GM19023 (cell line): ENCODE results near the gene PSAP.

Experiments used
- ATAC-seq: cut with Tn5 transposase; IDR thresholded peaks from one replicate; pipeline ENCODE4 v1.9.1; 2021; ENCODE audit warnings: mild to moderate bottlenecking, moderate library complexity; ENCODE audit not compliant: unreplicated experiment

Gene PSAP

GRCh38 chr10:71810048-71810750 is 40.9 kb downstream of the PSAP start:
- ATAC-seq = no peak

GRCh38 chr10:71809628-71810027 is 41.4 kb downstream of the PSAP start:
- ATAC-seq = no peak

- no peak for ATAC-seq
Measured at GRCh38 chr10:71807557-71808510, 43.2 kb downstream of the PSAP start.

DNA sequence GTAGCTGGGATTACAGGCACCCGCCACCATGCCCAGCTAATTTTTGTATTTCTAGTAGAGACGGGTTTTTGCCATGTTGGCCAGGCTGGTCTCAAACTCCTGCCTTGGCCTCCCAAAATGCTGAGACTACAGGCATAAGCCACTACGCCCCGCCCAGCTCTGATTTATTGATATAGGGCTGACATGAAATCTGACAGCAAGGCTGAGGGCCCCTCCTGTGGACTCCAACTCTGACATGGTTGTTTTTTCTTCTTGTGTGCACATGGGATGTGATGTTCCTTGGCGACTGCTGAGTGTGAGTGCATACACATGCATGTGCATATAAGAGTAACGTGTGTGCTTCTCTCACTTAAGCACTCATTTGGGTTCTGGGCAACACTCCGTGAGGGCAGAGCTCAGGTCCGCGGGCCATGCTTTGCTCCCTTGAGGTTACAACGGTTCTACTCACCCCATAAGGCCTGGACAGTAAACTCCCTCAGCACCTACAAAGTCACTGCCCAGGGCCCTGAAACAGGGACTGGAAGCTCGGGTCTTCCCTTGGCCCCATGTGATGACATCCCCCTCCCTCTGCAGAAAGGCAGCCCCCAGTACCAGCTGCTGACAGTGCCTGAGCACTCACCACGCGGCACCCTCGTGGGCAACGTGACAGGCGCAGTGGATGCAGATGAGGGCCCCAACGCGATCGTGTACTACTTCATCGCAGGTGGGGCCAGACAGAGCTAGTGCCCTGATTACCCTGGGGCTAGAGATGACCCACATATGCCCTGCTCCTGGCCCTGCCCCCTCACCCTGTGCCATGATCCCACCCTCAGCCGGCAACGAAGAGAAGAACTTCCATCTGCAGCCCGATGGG is 44.1 kb downstream of the PSAP start:
- ATAC-seq = no peak

GRCh38 chr10:71805776-71806703 is 45.0 kb downstream of the PSAP start:
- ATAC-seq = no peak

DNA sequence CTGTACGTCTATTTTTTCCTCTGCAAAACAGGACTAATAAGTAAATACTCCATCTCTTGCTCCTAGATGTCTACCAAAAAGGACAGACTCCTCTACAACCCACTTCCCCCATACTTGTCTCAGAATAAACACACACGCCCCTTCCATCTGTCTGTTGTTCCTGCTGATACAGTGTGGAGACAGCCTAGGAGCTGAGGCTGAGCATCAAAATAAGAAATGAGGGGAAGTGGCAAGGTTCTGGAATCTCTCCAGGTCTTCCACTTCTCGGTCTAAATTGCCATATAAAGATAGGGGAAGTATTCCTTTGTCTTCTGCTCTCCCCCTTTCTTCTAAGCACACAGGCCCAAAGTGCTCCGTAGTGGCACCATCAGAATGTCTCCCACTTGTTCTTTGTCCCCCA is 47.0 kb downstream of the PSAP start:
- no peak for ATAC-seq

GRCh38 chr10:71802715-71803488 is 48.1 kb downstream of the PSAP start:
- no peak for ATAC-seq

DNA sequence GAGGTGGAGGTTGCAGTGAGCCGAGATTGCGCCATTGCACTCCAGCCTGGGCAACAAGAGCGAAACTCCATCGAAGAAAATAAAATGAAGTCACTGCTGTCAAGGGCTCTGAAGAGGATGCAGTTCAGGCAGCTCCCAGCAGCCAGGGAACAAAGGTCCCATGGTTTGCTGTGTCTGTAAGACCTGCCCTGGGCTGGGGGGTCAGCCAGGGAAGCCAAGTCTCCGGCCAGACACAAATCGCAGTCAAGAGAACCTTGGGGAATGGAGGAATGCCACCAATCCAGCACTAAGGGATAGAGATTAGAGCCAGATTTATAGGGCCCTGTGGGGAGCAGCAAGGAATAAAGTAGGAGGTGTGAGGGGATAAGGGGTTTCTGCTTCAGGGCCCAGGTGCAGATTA is 48.8 kb downstream of the PSAP start:
- ATAC-seq = no peak

GRCh38 chr10:71801361-71801760 is 49.7 kb downstream of the PSAP start:
- peak; percentile 86 for ATAC-seq

DNA sequence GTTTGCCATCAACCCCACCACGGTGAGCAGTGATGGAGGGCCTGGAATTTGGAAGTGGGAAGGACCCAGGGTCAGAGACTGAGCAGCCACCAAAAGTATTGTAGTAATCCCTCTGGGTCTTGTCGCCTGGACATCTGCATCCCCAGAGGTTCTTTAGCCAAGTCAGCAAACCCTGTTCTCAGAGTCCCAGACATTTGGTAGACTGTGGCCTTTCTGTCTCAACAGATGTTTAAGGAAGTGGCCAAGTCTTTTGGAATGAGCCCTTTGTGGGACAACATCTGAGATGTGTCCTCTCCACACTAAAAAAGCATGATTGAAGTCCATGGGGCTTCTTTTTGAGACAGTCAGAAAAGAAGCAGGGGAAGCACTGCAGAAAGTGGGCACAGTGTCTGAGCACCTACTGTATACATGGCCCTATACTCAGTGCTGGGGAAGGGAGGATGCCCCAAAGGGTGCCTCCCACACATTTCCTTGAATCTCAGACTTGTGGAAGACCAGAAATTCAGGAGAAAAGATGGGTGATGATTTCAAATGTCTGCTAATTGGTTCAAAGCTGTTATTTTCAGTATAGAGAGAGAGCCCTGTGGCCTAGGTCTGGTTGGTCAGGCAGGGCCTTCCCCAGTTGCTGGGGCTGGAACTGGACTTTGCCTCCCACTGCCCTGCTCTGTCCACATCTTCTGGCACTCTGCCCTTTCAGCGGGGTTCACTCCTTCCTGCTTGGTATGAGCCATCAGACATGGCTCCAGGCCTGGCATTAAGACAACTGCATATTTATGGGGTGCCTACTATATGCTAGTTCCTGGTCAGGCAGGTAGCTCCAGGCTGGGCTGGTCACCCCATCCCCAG is 51.2 kb downstream of the PSAP start:
- no peak for ATAC-seq

DNA sequence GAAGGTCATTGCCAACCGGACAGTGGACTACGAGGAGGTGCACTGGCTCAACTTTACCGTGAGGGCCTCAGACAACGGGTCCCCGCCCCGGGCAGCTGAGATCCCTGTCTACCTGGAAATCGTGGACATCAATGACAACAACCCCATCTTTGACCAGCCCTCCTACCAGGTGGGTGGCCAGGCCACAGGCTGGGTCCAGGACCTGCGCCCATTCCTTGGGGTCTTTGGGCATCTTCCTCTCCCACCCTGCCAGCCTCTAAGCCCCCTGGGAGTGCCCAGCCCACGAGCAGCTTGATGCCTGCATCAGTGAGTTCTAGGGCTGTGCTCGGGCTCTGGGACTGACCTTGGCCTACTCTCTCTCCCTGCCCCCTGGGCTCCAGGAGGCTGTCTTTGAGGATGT is 51.9 kb downstream of the PSAP start:
- ATAC-seq = no peak

GRCh38 chr10:71798308-71798624 is 52.8 kb downstream of the PSAP start:
- no peak for ATAC-seq

GRCh38 chr10:71797533-71798307 is 53.3 kb downstream of the PSAP start:
- ATAC-seq = no peak

DNA sequence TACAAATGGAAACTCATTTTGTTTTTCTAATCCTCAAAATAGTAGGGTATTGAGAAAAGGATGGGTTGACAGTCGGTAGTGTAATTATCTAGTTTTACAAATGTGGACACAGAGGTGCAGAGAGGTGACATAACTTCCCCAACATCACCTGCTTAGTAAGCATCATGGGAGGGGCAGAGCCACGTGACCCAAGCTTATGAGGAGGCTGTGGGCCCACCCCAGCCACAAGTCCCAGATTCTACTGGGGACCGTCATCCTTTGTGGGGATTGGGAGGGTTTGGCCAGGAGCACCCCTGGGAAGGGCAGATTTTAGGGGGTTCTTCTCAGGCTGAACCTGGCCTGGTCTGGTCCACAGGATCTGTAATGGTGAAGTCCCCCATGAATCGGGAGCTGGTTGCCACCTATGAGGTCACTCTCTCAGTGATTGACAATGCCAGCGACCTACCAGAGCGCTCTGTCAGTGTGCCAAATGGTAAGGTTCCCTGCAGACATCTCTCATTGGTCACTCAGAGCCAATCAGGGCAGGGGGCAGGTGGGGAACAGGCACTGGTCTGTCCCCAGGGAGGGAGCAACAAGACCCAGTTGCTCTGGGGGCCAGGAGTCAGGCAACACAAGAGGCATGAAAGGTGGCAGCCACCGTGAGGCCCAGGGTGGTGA is 54.2 kb downstream of the PSAP start:
- ATAC-seq = no peak

GRCh38 chr10:71795248-71795647 is 55.8 kb downstream of the PSAP start:
- no peak for ATAC-seq

DNA sequence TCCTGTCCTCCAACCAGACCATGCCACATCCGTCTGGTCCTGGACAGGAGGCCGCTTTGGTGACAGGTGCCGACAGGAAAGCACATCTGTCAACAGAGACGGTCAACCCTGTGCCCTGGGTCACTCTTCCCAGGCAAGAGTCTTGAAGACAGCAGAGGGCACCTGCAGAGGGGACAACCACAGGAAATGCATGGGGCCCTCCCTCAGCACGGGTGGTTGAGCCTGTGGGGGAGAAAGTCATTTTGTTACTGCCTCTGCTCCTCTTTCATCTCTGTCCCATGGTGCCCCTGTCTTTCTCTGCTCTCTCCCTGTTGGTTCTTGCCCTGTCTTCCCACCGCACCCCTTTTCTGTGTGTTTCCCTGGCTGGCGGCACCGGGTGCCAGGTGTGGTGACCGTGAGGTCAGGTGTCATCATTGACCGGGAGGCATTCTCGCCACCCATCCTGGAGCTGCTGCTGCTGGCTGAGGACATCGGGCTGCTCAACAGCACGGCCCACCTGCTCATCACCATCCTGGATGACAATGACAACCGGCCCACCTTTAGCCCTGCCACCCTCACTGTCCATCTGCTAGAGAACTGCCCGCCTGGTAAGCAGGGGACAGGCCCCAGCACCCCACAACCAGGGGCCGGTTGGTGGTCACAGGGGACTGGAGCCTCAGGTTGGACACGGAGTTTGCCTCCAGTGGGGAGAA is 60.2 kb downstream of the PSAP start:
- ATAC-seq = no peak

DNA sequence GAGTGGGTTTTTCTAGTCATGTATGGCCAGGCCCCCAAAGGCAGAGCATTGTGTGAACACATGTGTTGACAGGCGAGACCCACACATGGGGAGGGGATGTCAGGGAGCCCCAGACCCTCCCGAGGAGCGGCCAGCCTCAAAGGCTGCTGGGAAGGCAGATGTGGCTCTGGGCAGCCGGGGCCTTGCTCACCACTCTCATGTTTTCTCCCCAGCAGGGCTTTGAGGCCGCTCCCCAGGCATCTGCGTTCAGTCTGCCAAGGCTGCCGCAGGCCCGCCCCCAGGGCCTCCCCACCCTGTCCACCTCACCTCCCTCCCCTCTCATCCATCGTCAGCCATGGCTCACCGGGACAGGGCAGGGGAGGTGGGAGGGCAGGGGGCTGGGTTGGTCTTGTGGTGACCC is 61.2 kb downstream of the PSAP start:
- no peak for ATAC-seq
